G401 (cell line): ENCODE data around the gene CMTR1. TPM values are rescaled to one million over a fixed set of nuclear protein-coding genes. Genes with fewer than 3 reads are reported as not detected.
A peak's percentile ranks its signal among the peaks of the same experiment; 100 is the strongest.
"Not testable (repeated sequence)": the region's sequence is repeated elsewhere in the genome, so short reads cannot be mapped to it uniquely, and the experiment has no call there.

Experiments
- DNase-seq: peaks from one replicate; pipeline ENCODE4 v3.0.0-alpha.2; 2015; ENCODE audit warnings: low spot score
- in situ Hi-C: cut with HindIII; loops from 2 replicates; pipeline ENCODE4 v1.10.0; 2016; ENCODE audit warnings: low sequenced_read_pairs, mixed read lengths
- total RNA-seq: library from RNA; depleted of rRNA; stranded (reverse); fragments of >200 nt; shearing (Covaris generic); gene quantifications from 2 replicates; pipeline ENCODE4 v1.2.3, GENCODE V29; 2014; rRNA removed

The CMTR1 gene
- total RNA-seq = 47.7 and 48.8 TPM in 2 replicates

DNA sequence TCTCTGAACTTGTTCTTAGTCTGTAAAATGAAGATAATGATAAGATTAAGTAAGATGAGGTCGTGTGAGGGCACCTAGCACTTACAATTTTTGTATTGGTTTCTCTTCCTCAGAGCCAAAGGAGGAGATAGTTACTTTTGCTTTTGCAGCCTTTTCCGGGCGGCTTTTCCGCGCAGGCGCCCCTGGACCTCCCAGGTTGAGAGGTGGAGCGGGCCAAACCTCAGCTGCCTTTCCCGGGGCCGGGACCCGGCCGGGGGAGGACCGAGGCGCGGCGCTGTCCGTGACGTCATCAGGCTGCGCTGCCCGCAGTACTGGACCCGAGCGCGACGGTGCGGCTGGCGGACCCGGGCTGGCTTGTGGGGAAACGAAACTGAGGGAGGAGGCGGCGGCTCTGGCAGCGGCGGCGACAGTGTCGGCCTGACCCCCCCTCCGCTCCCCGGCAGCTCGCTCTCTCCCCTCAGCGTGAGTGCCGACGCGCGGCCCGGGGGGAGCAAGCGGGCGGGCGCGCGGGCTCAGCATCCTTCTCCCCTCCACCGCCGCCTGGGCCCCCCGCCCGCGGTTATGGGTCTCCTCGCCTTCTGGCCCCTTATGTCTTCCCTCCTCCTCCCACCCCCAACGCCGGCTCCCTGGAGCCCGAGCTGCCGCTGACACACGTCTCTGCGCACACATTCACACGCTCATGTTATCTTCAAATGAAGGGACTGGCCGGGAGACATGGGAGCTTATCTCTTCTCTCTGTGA lies at the start of gene CMTR1:
Gene CMTR1, plus strand, starts transcription at position 306 of the 741 bp plus-strand sequence. CDS start 2,409 bp downstream, outside the sequence.
- in situ Hi-C loops = no loop called here
- peak; percentile 86 for DNase-seq

GRCh38 chr6:37388578-37388977 lies 44.4 kb upstream of the CMTR1 start:
- in situ Hi-C loops = no loop called here
- DNase-seq = no peak

DNA sequence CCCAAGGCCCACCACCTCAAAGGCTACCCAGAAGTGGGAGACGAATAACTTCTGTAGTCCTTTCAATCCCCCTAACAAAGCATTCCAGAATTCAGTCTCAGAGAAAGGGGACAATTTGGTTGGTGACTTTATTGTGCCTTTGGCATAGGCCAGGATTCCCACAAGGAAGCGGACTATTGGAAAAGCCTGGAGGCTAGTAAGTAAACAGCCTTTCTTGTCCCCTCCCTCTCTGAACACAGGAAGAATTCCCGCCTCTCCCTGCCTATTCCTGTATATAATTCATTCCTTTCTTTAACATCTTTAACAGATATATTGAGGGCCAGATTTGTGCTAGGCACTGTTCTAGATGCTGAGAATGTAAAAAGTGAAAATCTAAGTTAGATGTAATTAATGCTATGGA lies 43.2 kb upstream of the CMTR1 start:
- in situ Hi-C loops = no loop called here
- no peak for DNase-seq

- in situ Hi-C loops = no loop called here
- no peak for DNase-seq
These were observed 41.9 kb upstream of the CMTR1 start for GRCh38 chr6:37391120-37391519.

- in situ Hi-C loops = no loop called here
- DNase-seq = no peak
These were observed 40.2 kb upstream of the CMTR1 start for GRCh38 chr6:37392821-37393220.

DNA sequence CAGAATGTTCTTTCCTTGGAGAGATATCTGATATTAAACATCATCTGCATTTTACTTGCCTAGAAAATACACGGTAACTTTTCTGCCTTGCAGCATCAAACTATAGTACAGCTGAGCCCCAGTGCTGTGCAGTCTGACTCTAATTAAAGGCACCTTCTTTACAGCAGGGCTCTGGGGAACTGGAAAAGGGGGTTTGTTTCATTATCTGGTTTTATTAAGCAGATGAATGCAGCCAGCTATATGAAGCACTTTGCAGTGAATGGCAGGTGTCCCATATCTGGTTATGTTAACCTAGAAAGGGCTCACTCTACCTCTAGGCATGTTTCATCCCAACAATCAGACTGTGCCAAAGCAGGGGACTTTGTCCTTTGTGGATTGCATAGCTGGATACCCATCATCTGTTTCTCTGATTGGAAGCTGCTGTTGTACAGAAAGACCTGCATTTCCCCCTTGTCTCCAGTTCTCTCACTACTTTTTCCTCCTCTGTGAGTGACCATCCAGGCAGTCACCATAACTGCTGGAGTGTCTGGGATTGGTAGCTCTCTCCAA lies 39.6 kb upstream of the CMTR1 start:
- DNase-seq = no peak

GRCh38 chr6:37396571-37397180 lies 36.3 kb upstream of the CMTR1 start:
- in situ Hi-C loops = no loop called here
- DNase-seq = no peak

More for the DNA sequence above, 39.6 kb upstream of the CMTR1 start:
- in situ Hi-C loops = no loop called here

- DNase-seq = no peak
- in situ Hi-C loops = no loop called here
These were observed 33.9 kb upstream of the CMTR1 start for GRCh38 chr6:37399131-37399530.

DNA sequence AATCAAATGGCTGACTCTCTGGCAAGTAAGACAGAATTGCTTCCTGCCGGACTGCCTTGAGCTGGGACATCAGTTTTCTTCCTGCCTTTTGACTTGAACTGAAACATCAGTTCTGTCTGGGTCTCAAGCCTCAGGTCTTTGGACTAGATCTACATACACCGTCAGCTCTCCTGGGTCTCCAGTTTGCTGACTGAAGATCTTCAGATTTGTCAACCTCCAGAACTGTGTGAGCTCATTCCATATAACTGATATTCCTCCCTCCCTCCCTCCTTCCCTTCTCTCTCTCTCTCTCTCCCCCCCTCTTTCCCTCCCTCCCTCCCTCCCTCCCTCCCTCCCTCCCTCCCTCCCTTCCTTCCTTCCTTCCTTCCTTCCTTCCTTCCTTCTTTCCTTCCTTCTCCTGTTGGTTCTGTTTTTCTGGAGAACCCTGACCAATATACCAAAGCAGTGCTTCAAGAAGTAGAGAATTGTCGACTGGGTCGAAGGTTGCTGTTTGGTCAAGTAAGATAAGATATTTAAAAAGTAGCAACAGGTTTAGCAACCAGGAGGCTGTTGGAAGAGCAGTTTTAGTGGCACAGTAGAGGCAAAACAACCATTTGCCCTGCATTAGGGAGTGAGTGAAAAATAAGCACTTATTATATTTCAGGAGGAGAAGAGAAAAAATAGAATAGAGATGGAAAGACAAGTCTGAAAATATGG lies 33.1 kb upstream of the CMTR1 start:
- no peak for DNase-seq
- in situ Hi-C loops = no loop called here

GRCh38 chr6:37401658-37402057 lies 31.4 kb upstream of the CMTR1 start:
- in situ Hi-C loops, DNase-seq: not testable (repeated sequence)

GRCh38 chr6:37406726-37407341 lies 26.2 kb upstream of the CMTR1 start:
- DNase-seq = no peak
- in situ Hi-C loops = no loop called here

GRCh38 chr6:37407948-37408347 lies 25.1 kb upstream of the CMTR1 start:
- no peak for DNase-seq
- in situ Hi-C loops = no loop called here

GRCh38 chr6:37409501-37409900 lies 23.5 kb upstream of the CMTR1 start:
- no peak for DNase-seq
- in situ Hi-C loops = no loop called here

DNA sequence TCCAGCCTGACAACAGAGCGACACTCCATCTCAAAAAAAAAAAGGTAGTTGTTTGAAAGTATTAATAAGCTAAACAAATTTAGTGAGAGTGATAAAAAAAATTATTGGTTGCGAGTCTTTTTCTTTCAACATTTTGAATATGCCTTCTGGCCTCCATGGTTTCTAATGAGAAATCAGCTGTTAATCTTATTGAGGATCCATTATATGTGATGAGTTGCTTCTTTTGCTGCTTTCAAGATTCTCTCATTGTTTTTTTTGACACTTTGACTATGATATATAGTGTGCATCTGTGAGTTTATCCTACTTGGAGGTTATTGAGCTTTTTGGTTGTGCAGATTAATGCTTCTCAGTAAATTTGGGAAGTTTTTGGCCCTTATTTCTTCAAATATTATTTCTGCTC lies 15.6 kb upstream of the CMTR1 start:
- in situ Hi-C loops = no loop called here
- DNase-seq = no peak

- in situ Hi-C loops = no loop called here
- no peak for DNase-seq
These were observed 14.3 kb upstream of the CMTR1 start for GRCh38 chr6:37418722-37419121.

DNA sequence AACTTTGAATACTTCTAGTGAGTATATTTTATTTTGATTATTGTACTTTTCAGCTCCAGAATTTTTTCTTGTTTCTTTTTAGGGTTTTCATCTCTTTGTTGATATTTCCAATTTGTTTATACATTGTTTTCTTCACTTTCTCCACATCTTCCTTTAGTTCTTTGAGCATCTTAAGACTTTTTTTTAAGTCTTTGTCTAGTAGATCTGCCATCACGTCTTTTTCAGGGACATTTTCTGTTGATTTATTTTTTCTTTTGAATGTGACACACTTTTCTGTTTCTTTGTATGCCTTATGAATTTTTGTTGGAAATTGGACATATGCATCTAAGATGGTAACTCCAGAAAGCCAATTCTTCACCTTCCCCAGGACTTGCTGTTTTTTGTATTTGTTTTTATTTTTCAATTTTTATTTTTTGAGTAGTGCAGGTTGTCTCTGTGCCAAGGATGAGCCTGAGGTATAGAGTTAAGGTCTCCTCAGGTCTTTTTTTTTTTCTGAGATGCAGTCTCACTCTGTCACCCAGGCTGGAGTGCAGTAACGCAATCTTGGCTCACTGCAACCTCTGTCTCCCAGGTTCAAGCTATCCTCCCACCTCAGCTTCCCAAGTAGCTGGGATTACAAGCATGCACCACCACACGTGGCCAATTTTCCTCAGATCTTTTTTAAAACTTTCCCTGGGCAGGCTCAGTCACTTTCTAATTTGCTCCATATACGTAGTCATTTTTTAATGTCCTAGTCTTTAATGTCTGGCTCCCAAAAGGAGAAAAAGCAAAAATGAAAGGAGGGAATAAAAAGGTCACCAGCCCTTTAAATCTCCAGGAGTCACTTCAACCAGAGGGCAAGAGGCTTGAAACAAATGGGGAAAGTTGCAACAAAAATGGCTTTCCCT lies 6.7 kb upstream of the CMTR1 start:
- in situ Hi-C loops = no loop called here
- DNase-seq = no peak

DNA sequence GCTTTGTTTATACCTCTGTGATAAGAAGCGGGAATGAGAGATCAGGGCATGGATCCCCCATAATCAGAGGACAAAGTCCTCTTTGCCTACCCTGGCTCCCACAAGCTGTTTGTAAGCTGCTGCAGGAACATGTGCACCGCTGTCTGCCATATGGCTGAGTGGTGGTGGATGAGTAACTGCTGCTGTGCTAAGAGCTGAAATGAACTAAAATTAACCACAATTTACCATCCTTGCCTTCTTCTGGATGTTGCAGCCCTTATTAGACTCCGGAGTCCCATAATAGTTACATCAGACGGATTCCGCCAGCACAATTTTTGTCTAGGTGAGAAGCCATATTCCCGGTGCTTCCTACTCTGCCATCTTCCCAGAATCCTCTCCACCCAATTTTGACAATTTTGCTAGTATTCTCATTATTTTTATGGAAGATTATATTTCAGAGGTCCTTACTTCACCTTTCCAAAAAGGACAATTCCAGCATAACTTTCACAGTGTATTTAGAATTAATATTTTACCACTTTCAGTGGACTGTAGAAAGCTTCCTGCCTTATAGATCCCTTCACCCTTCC lies 6.0 kb upstream of the CMTR1 start:
- in situ Hi-C loops = no loop called here
- no peak for DNase-seq

DNA sequence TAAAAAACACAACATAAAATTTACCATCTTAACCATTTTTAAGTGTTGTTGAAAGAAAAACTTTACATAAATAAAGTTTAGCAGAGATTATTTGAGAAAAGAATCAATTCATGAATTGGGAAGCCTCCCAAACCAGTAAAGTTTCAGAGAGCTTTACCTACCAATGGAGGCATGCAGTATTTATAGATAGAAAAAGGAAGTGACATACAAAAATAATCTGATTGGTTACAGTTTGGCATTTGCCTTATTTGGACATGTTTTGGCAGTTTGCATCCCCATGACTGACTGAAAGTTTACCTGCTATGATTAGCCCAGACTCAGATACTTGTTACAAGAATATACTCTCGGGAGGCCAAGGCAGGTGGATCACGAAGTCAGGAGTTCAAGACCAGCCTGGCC lies 3.7 kb upstream of the CMTR1 start:
- in situ Hi-C loops = no loop called here
- DNase-seq = no peak

DNA sequence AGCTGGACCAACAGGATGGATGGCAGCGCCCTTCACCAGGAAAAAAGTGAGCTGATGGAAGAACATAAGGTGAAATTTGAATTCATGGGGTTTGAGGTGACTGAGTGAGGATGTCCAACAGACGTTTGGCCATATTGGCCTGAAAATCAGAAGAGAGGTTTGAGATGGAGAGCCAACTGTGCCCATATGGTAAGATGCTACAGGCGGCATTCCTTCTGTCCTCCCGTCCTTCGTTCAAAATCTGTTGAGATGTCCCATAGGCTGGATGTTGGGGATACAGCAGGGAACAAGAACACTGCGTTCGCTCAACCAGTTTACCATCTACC lies 468 bp upstream of the CMTR1 start:
- in situ Hi-C loops = no loop called here
- DNase-seq = peak; percentile 70
